PC-9 (cell line): ENCODE measurements around the gene SNX9.

ENCODE experiments used
- EZH2 ChIP-seq: fragments of 200-600 bp; sonication (generic); IDR thresholded peaks from 2 replicates; pipeline ENCODE4 v1.8.0; 2017; ENCODE audit warnings: antibody characterized with exemption, low read depth
- TF ChIP-seq, protein P1 (sequence below): fragments of 200-600 bp; sonication (generic); conservative IDR thresholded peaks from 2 replicates; pipeline ENCODE4 v1.6.1; 2017; ENCODE audit warnings: mixed run types, antibody characterized with exemption, mild to moderate bottlenecking, moderate library complexity

DNA sequence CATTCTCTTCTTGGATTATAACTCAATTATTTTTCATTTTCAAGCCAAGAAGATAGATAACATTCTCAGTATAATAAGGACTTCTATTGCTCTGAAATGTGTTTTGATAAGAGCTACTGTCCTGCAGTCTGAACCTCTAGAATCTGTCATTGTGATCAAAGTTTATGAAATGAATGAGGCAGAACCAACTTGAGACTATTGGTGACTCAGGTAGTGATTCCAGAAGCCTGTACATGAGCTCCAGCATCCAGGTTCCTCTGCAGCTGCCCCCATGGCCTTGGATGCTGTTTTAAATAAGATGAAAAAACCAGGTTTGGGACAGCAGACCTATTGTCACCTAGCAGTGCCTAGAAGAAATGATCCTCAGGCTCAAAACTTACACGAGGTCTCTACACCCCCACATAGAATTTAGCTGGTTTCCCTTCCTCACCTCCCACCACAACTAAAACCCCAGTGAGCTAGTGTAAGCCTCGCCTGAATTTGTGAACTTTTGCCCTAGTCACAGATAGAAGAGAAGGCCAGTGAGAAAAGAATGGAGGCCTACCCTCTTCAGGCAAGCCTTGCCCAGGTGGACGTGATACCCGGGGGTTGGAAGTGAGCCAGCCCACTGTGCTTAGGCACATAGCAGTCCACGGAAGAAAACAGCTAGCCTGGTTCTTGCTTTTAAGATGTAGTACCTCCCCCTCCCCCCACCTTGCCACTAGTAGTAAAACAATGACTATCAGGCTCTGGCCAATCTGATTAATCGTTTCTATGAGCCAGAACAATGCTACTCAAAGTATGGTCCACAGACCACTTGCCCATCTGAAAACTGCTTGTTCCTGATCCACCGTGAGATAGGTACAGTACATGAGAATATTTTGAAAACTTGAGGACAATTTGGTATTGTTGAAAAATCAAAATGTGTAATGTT, 85.6 kb downstream of the SNX9 start:
- TF ChIP-seq, protein P1, sequence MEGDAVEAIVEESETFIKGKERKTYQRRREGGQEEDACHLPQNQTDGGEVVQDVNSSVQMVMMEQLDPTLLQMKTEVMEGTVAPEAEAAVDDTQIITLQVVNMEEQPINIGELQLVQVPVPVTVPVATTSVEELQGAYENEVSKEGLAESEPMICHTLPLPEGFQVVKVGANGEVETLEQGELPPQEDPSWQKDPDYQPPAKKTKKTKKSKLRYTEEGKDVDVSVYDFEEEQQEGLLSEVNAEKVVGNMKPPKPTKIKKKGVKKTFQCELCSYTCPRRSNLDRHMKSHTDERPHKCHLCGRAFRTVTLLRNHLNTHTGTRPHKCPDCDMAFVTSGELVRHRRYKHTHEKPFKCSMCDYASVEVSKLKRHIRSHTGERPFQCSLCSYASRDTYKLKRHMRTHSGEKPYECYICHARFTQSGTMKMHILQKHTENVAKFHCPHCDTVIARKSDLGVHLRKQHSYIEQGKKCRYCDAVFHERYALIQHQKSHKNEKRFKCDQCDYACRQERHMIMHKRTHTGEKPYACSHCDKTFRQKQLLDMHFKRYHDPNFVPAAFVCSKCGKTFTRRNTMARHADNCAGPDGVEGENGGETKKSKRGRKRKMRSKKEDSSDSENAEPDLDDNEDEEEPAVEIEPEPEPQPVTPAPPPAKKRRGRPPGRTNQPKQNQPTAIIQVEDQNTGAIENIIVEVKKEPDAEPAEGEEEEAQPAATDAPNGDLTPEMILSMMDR, result no peak
- TF ChIP-seq EZH2, result no peak
